H9 (cell line): ENCODE measurements around the gene NKX3-2. TPM values are rescaled to one million over a fixed set of nuclear protein-coding genes. Genes with fewer than 3 reads are reported as not detected.

ENCODE experiments used
- DNase-seq: peaks from one replicate; pipeline ENCODE4 v3.0.0-alpha.2; 2017
- H2AFZ ChIP-seq: one replicate; pipeline ENCODE4 v1.6.1; 2013; ENCODE audit warnings: mild to moderate bottlenecking, low read length, control low read depth, moderate library complexity
- H2AK5ac ChIP-seq: 2 replicates; pipeline ENCODE4 v1.6.1; 2013; ENCODE audit warnings: low read length, control low read depth, mixed read lengths; ENCODE audit not compliant: insufficient read length
- H2BK120ac ChIP-seq: one replicate; pipeline ENCODE4 v1.6.1; 2013; ENCODE audit warnings: low read depth, mild to moderate bottlenecking, low read length, control low read depth, inconsistent platforms; ENCODE audit not compliant: poor library complexity, severe bottlenecking
- H2BK12ac ChIP-seq: 2 replicates; pipeline ENCODE4 v1.6.1; 2013; ENCODE audit warnings: low read length, control low read depth, mixed read lengths, low read depth; ENCODE audit not compliant: insufficient read length
- H2BK15ac ChIP-seq: 2 replicates; pipeline ENCODE4 v1.6.1; 2013; ENCODE audit warnings: low read depth, low read length, control low read depth
- H2BK20ac ChIP-seq: one replicate; pipeline ENCODE4 v1.6.1; 2013; ENCODE audit warnings: low read depth, mild to moderate bottlenecking, low read length, control low read depth, inconsistent platforms; ENCODE audit not compliant: poor library complexity, severe bottlenecking
- H2BK5ac ChIP-seq: 2 replicates; pipeline ENCODE4 v1.6.1; 2013; ENCODE audit warnings: low read length, control low read depth, mixed read lengths; ENCODE audit not compliant: insufficient read length
- H3K14ac ChIP-seq: 2 replicates; pipeline ENCODE4 v1.6.1; 2013; ENCODE audit warnings: low read length, control low read depth; ENCODE audit not compliant: insufficient read depth
- H3K18ac ChIP-seq: 2 replicates; pipeline ENCODE4 v1.6.1; 2013; ENCODE audit warnings: low read depth, mild to moderate bottlenecking, mixed read lengths, low read length, control low read depth; ENCODE audit not compliant: insufficient read length
- H3K23ac ChIP-seq: 2 replicates; pipeline ENCODE4 v1.6.1; 2013; ENCODE audit warnings: low read length, control low read depth, mixed read lengths, low read depth; ENCODE audit not compliant: insufficient read length
- H3K23me2 ChIP-seq: 2 replicates; pipeline ENCODE4 v1.6.1; 2013; ENCODE audit warnings: low read depth, mild to moderate bottlenecking, mixed read lengths, low read length, control low read depth; ENCODE audit not compliant: insufficient read length, poor library complexity, severe bottlenecking
- H3K27ac ChIP-seq: 2 replicates; pipeline ENCODE4 v1.5.1; 2013; ENCODE audit warnings: low read length, control low read depth, mixed read lengths, low read depth; ENCODE audit not compliant: insufficient read length
- H3K27me3 ChIP-seq: 2 replicates; pipeline ENCODE4 v1.6.1; 2013; ENCODE audit warnings: low read length, control low read depth, inconsistent platforms; ENCODE audit not compliant: insufficient read depth
- H3K4ac ChIP-seq: 2 replicates; pipeline ENCODE4 v1.6.1; 2013; ENCODE audit warnings: low read depth, mild to moderate bottlenecking, control low read depth, inconsistent platforms, low read length, moderate library complexity
- H3K4me1 ChIP-seq: 2 replicates; pipeline ENCODE4 v1.6.1; 2013; ENCODE audit warnings: low read length, control low read depth, inconsistent platforms; ENCODE audit not compliant: insufficient read depth
- H3K4me2 ChIP-seq: 2 replicates; pipeline ENCODE4 v1.6.1; 2013; ENCODE audit warnings: low read length, control low read depth, mixed read lengths; ENCODE audit not compliant: insufficient read length, insufficient read depth
- H3K56ac ChIP-seq: 2 replicates; pipeline ENCODE4 v1.6.1; 2013; ENCODE audit warnings: low read depth, mild to moderate bottlenecking, mixed read lengths, low read length, control low read depth; ENCODE audit not compliant: insufficient read length
- H3K79me1 ChIP-seq: 2 replicates; pipeline ENCODE4 v1.6.1; 2013; ENCODE audit warnings: low read depth, mild to moderate bottlenecking, moderate library complexity, low read length, control low read depth, inconsistent platforms; ENCODE audit not compliant: insufficient read depth, poor library complexity, severe bottlenecking
- H3K79me2 ChIP-seq: 2 replicates; pipeline ENCODE4 v1.6.1; 2013; ENCODE audit warnings: low read length, control low read depth, inconsistent platforms; ENCODE audit not compliant: insufficient read depth
- H3K9ac ChIP-seq: 2 replicates; pipeline ENCODE4 v1.6.1; 2013; ENCODE audit warnings: low read length, control low read depth, mixed read lengths; ENCODE audit not compliant: insufficient read length; ENCODE audit errors: extremely low read depth
- H3K9me3 ChIP-seq: one replicate; pipeline ENCODE4 v1.6.1; 2013; ENCODE audit warnings: low read depth, low read length, inconsistent platforms; ENCODE audit not compliant: control insufficient read depth
- H3T11ph ChIP-seq: one replicate; pipeline ENCODE4 v1.6.1; 2013; ENCODE audit warnings: mild to moderate bottlenecking, low read length, control low read depth, inconsistent platforms
- H4K20me1 ChIP-seq: one replicate; pipeline ENCODE4 v1.6.1; 2013; ENCODE audit not compliant: control insufficient read depth, insufficient read length, insufficient read depth
- H4K5ac ChIP-seq: 2 replicates; pipeline ENCODE4 v1.6.1; 2013; ENCODE audit warnings: low read depth, mild to moderate bottlenecking, mixed read lengths, low read length, control low read depth; ENCODE audit not compliant: insufficient read length
- H4K8ac ChIP-seq: replicated peaks from 2 replicates; pipeline ENCODE4 v1.6.1; 2013; ENCODE audit warnings: low read length, control low read depth, mixed read lengths, low read depth; ENCODE audit not compliant: insufficient read length
- H4K91ac ChIP-seq: 2 replicates; pipeline ENCODE4 v1.6.1; 2013; ENCODE audit warnings: low read depth, mild to moderate bottlenecking, moderate library complexity, mixed read lengths, low read length, control low read depth; ENCODE audit not compliant: insufficient read length
- H3K27ac Mint-ChIP-seq, 3 experiments: 2 replicates in 2 of 3; 3 replicates in 1 of 3; pipeline ENCODE4 v1.8.0; 2020 to 2021; ENCODE audit warnings: mixed read lengths in 3 of 3, mild to moderate bottlenecking in 1 of 3, moderate library complexity in 1 of 3
- H3K27me3 Mint-ChIP-seq: 2 replicates; pipeline ENCODE4 v1.8.0; 2021; ENCODE audit warnings: low read depth, mild to moderate bottlenecking, moderate library complexity, mixed read lengths
- H3K36me3 Mint-ChIP-seq, 3 experiments: 2 replicates in 2 of 3; 3 replicates in 1 of 3; pipeline ENCODE4 v1.8.0; 2020 to 2021; ENCODE audit warnings: low read depth in 3 of 3, mixed read lengths in 3 of 3; ENCODE audit not compliant: insufficient read depth in 1 of 3
- H3K4me1 Mint-ChIP-seq, 2 experiments: 2 replicates each; pipeline ENCODE4 v1.8.0; 2020; ENCODE audit warnings: mixed read lengths in 2 of 2
- H3K4me3 Mint-ChIP-seq, 2 experiments: 2 replicates in 1 of 2; 3 replicates in 1 of 2; pipeline ENCODE4 v1.8.0; 2020 to 2021; ENCODE audit warnings: mild to moderate bottlenecking in 2 of 2, mixed read lengths in 2 of 2, moderate library complexity in 1 of 2
- H3K9me3 Mint-ChIP-seq, 2 experiments: 2 replicates in 1 of 2; 3 replicates in 1 of 2; pipeline ENCODE4 v1.8.0; 2020; ENCODE audit warnings: mild to moderate bottlenecking in 2 of 2, mixed read lengths in 2 of 2, moderate library complexity in 1 of 2
- CTCF ChIP-seq: fragments of 200-600 bp; sonication (generic); conservative IDR thresholded peaks from 3 replicates; pipeline ENCODE4 v1.8.0; 2021; ENCODE audit warnings: antibody characterized with exemption, mild to moderate bottlenecking
- WGBS: extraction: QIAGEN DNeasy Blood & Tissue Kit; methylation state at CpG from one replicate; pipeline ENCODE4 v1.1.7; 2013; ENCODE audit warnings: missing lambda C conversion rate, low lambda C conversion rate, mixed read lengths; ENCODE audit not compliant: insufficient read length; ENCODE audit errors: extremely low coverage; 5-methylcytosine and 5-hydroxymethylcytosine counted together
- total RNA-seq: library from RNA; stranded (reverse); gene quantifications from 2 replicates; pipeline ENCODE4 v1.2.1, GENCODE V29; 2021

The NKX3-2 gene
- total RNA-seq, 1 experiment from 2014 or later: 1.9 TPM

- no CpG with 5 or more reads among the region's 1 CpG for WGBS
Observed at GRCh38 chr4:13553081-13553480, 8.8 kb upstream of the NKX3-2 start.

More at GRCh38 chr4:13553081-13553480, 8.8 kb upstream of the NKX3-2 start:
- H3K79me2 ChIP-seq: no peaks in the 10 kb centered on the region
- H4K8ac ChIP-seq: no peak overlapping the region
- H3K4me2 ChIP-seq: no peak overlapping the region
- Mint-ChIP-seq H3K27me3 (peaks cover 49% of the 10 kb centered on the region), H3K4me1 (peaks cover 3 to 9% of the 10 kb centered on the region in 2 experiments; a peak in 3 of 4 replicates), H3K9me3 (peaks cover 2 to 9% of the 10 kb centered on the region in 2 experiments; a peak in 3 of 5 replicates), H3K4me3 (no peak overlapping the region), H3K27ac (no peak overlapping the region), H3K36me3 (no peaks in the 10 kb centered on the region; a peak in 1 of 7 replicates)
- no peak overlapping the region for H4K5ac ChIP-seq
- no peak overlapping the region for H2AK5ac ChIP-seq
- H2AFZ ChIP-seq: no peak overlapping the region
- no peak for TF ChIP-seq CTCF
- no peak overlapping the region for H3K56ac ChIP-seq
- H3K9ac ChIP-seq: no peak overlapping the region
- H3K14ac ChIP-seq: no peak overlapping the region
- H3T11ph ChIP-seq: no peak overlapping the region
- no peak overlapping the region for H2BK12ac ChIP-seq
- no peak overlapping the region for H4K91ac ChIP-seq
- peaks cover 7% of the 10 kb centered on the region; the same call in 1 of the 2 replicates for H3K27me3 ChIP-seq
- H3K27ac ChIP-seq: no peak overlapping the region
- H2BK120ac ChIP-seq: no peak overlapping the region
- no peak overlapping the region for H2BK5ac ChIP-seq
- H2BK20ac ChIP-seq: no peak overlapping the region
- H3K23ac ChIP-seq: no peak overlapping the region
- H2BK15ac ChIP-seq: no peak overlapping the region
- DNase-seq: no peak
- H3K23me2 ChIP-seq: peaks cover under 1% of the 10 kb centered on the region
- no peaks in the 10 kb centered on the region for H4K20me1 ChIP-seq
- H3K9me3 ChIP-seq: no peaks in the 10 kb centered on the region
- H3K79me1 ChIP-seq: no peaks in the 10 kb centered on the region
- no peak overlapping the region for H3K4ac ChIP-seq
- no peaks in the 10 kb centered on the region for H3K4me1 ChIP-seq
- H3K18ac ChIP-seq: no peak overlapping the region
